Peyer's patch (tissue), 4 donors: Measurements from ENCODE around the gene RAX2.

Experiments used
- CTCF ChIP-seq, 6 experiments: fragments of 450-650 bp in 4 of 6; fragments of 200-600 bp in 2 of 6; sonication (generic) in 1 of 6; IDR thresholded peaks; one replicate each; pipeline ENCODE4 v1.5.1; 2017 to 2019; ENCODE audit warnings: antibody characterized with exemption in 6 of 6, mild to moderate bottlenecking in 3 of 6, moderate library complexity in 1 of 6
- POLR2A ChIP-seq, 2 donors: fragments of 450-650 bp; IDR thresholded peaks; one replicate each; pipeline ENCODE4 v1.5.1; 2017; ENCODE audit warnings: antibody characterized with exemption in 2 of 2, mild to moderate bottlenecking in 2 of 2, moderate library complexity in 2 of 2

DNA sequence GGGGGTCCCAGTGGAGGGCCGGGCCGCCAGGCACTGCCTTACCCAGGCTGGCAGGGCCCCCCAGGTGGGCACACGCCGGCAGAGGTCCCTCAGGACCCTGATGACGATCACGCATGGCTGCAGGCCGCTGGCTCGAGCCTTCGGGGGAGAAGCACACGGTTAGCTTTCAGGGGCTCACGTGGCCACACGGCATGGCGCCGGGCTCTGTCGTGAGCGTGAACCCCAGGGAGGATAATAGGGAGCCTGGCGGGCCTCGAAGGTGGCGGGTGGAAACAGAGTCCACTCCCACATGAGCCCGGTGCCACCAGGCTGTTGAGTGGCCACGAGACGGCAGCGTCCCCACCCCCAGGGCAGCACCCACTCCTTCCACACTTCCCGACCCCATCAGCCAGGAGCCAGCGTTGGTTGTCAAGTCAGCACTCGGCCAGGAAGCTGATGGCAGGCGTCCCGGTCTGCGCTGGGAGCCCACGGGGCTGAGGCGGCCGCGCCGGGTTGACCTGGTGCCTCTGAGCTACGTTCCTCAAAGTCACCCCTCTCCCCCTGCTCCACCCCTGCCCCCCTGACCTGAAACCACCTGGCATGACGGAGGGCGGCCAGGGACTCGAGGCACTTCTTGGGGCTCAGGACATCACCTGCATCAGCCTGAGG is 38.8 kb upstream of the RAX2 start:
- TF ChIP-seq CTCF (IDR thresholded peaks at IDR 0.05) (no peak), POLR2A (IDR thresholded peaks at IDR 0.05) (no peak)
